Esophagus squamous epithelium (tissue), 5 donors: Measurements from ENCODE around the gene SYPL1. TPM values are rescaled to one million over a fixed set of nuclear protein-coding genes. Genes with fewer than 3 reads are reported as not detected.

Source experiments
- DNase-seq: peaks from one replicate; lab custom pipeline; 2025; lab: John Stamatoyannopoulos, UW
- H3K27ac ChIP-seq, 4 donors: fragments of 200-600 bp; sonication (generic); one replicate each; pipeline ENCODE4 v1.5.1; 2016 to 2019; ENCODE audit warnings: mild to moderate bottlenecking in 1 of 4
- H3K27me3 ChIP-seq, 4 donors: fragments of 200-600 bp; sonication (generic); 1 replicate in 3 of 4; 2 replicates in 1 of 4; pipeline versions ENCODE4 v1.5.1 to v1.6.0; 2017 to 2021; ENCODE audit warnings: antibody characterized with exemption in 1 of 4
- H3K36me3 ChIP-seq, 3 donors: fragments of 200-600 bp; sonication (generic); one replicate each; pipeline ENCODE4 v1.5.1; 2016 to 2019
- H3K4me1 ChIP-seq, 3 donors: fragments of 200-600 bp; sonication (generic); one replicate each; pipeline ENCODE4 v1.5.1; 2017 to 2019
- H3K4me3 ChIP-seq, 4 donors: fragments of 200-600 bp; sonication (generic); 1 replicate in 3 of 4; 2 replicates in 1 of 4; pipeline ENCODE4 v1.5.1; 2016 to 2019; ENCODE audit warnings: mild to moderate bottlenecking in 2 of 4, moderate library complexity in 1 of 4
- H3K9me3 ChIP-seq, 3 donors: fragments of 200-600 bp; sonication (generic); one replicate each; pipeline ENCODE4 v1.5.1; 2016 to 2019
- CTCF ChIP-seq, 6 experiments: fragments of 450-650 bp in 4 of 6; fragments of 200-600 bp in 2 of 6; sonication (generic) in 2 of 6; IDR thresholded peaks; one replicate each; pipeline ENCODE4 v1.5.1; 2016 to 2019; ENCODE audit warnings: antibody characterized with exemption in 6 of 6, mild to moderate bottlenecking in 4 of 6, moderate library complexity in 4 of 6
- POLR2A ChIP-seq, 4 donors: fragments of 450-650 bp; IDR thresholded peaks; one replicate each; pipeline ENCODE4 v1.6.1; 2017; ENCODE audit warnings: antibody characterized with exemption in 4 of 4, mild to moderate bottlenecking in 4 of 4, moderate library complexity in 3 of 4
- whole genome bisulfite sequencing, 2 donors: methylation state at CpG; one replicate each; pipeline ENCODE4 v1.1.5; 2018; 5-methylcytosine and 5-hydroxymethylcytosine counted together
- intact Hi-C: fragments of 100-400 bp; cut with DNase I; formaldehyde crosslinking; loops from one replicate; pipeline ENCODE4 v1.15.0; 2022
- total RNA-seq, 4 donors: library from RNA; depleted of rRNA; stranded (reverse); fragments of >200 nt; gene quantifications; one replicate each; pipeline ENCODE4 v1.1.0, GENCODE V29; 2016
- donor health status: DM: yes; HTN: yes; CAD: no.

Gene SYPL1
- total RNA-seq, 4 donors from 2014 or later, result 105 to 170 (median 148) TPM

- DNase-seq, result no peak
- Histone ChIP-seq H3K4me1 (peaks cover 0 to 7% (median 0%) of the 10 kb centered on the region in 3 donors), H3K36me3 (no peaks in the 10 kb centered on the region), H3K4me3 (no peak overlapping the region), H3K27ac (no peak overlapping the region), H3K9me3 (no peaks in the 10 kb centered on the region), H3K27me3 (no peaks in the 10 kb centered on the region)
- TF ChIP-seq CTCF (IDR thresholded peaks at IDR 0.05) (no peak), POLR2A (IDR thresholded peaks at IDR 0.05) (no peak)
- intact Hi-C loops, result no loop called here
- WGBS, 2 donors, result 45 to 77% methylated on average over 1 of the region's 1 CpG
Observed at GRCh38 chr7:106122713-106123112, 10.6 kb upstream of the SYPL1 start.

- Histone ChIP-seq H3K4me1 (peaks cover 0 to 2% (median 0%) of the 10 kb centered on the region in 3 donors), H3K4me3 (no peak overlapping the region), H3K36me3 (no peaks in the 10 kb centered on the region), H3K27me3 (no peaks in the 10 kb centered on the region), H3K9me3 (no peaks in the 10 kb centered on the region), H3K27ac (no peak overlapping the region)
- no peak for TF ChIP-seq CTCF (IDR thresholded peaks at IDR 0.05)
- TF ChIP-seq POLR2A (IDR thresholded peaks at IDR 0.05), result no peak
- WGBS, 2 donors, result 69 to 81% methylated on average over 3 of the region's 3 CpGs
- intact Hi-C loops, result no loop called here
- DNase-seq, result no peak
Observed at GRCh38 chr7:106121189-106121810, 9.2 kb upstream of the SYPL1 start.

- Histone ChIP-seq H3K9me3 (no peaks in the 10 kb centered on the region), H3K4me1 (no peaks in the 10 kb centered on the region), H3K27ac (no peak overlapping the region), H3K36me3 (no peaks in the 10 kb centered on the region), H3K4me3 (no peak overlapping the region), H3K27me3 (no peaks in the 10 kb centered on the region)
- 83 to 88% methylated on average over 2 of the region's 2 CpGs for WGBS, 2 donors
- DNase-seq, result no peak
- no peak for TF ChIP-seq POLR2A (IDR thresholded peaks at IDR 0.05)
- TF ChIP-seq CTCF (IDR thresholded peaks at IDR 0.05), result no peak
- intact Hi-C loops, result no loop called here
Observed at GRCh38 chr7:106120500-106120899, 8.4 kb upstream of the SYPL1 start.

- Histone ChIP-seq H3K27me3 (no peaks in the 10 kb centered on the region), H3K27ac (no peak overlapping the region), H3K4me1 (peaks cover 0 to 3% (median 0%) of the 10 kb centered on the region in 3 donors), H3K9me3 (no peaks in the 10 kb centered on the region), H3K4me3 (no peak overlapping the region), H3K36me3 (no peaks in the 10 kb centered on the region)
- TF ChIP-seq CTCF (IDR thresholded peaks at IDR 0.05) (no peak), POLR2A (IDR thresholded peaks at IDR 0.05) (no peak)
- 86 to 87% methylated on average over 2 to 3 of the region's 3 CpGs for WGBS, 2 donors
- intact Hi-C loops, result loop anchor here (10.0 kb wide), 1 partner anchor 55 kb away; no protein-coding TSS in a partner anchor
- DNase-seq, result no peak
Observed at GRCh38 chr7:106119719-106120118, 7.6 kb upstream of the SYPL1 start.

GRCh38 chr7:106117786-106118544, 5.9 kb upstream of the SYPL1 start:
- TF ChIP-seq POLR2A (IDR thresholded peaks at IDR 0.05) (no peak), CTCF (IDR thresholded peaks at IDR 0.05) (no peak)
- H3K4me3 ChIP-seq, result no peak overlapping the region
- H3K27me3 ChIP-seq, result no peaks in the 10 kb centered on the region
- H3K9me3 ChIP-seq, result no peaks in the 10 kb centered on the region
- no peak overlapping the region for H3K27ac ChIP-seq
- no peak for DNase-seq
- H3K36me3 ChIP-seq, result no peaks in the 10 kb centered on the region
- 88 to 89% methylated on average over 9 of the region's 9 CpGs for WGBS, 2 donors
- H3K4me1 ChIP-seq, result peaks cover 0 to 9% (median 0%) of the 10 kb centered on the region in 3 donors
- intact Hi-C loops, result loop anchor here (10.0 kb wide), 1 partner anchor 53 kb away; no protein-coding TSS in a partner anchor
